Bronchial epithelial cell (primary cell): ENCODE data around the gene NPC1L1. TPM values are rescaled to one million over a fixed set of nuclear protein-coding genes. Genes with fewer than 3 reads are reported as not detected.

Experiments
- DNase-seq: peaks from one replicate; pipeline ENCODE4 v3.0.0-alpha.2; 2010; ENCODE audit warnings: low read depth
- FAIRE-seq: peaks from 2 replicates; lab custom pipeline; 2011; peaks lifted over from hg19 to GRCh38; lab: Jason Lieb, UNC
- H3K27me3 ChIP-seq: 2 replicates; pipeline ENCODE4 v1.5.1; 2011; ENCODE audit warnings: low read length; ENCODE audit not compliant: control insufficient read depth, insufficient read depth
- H3K36me3 ChIP-seq: 2 replicates; pipeline ENCODE4 v1.5.1; 2011; ENCODE audit warnings: low read length; ENCODE audit not compliant: control insufficient read depth, insufficient read depth
- H3K4me3 ChIP-seq: 2 replicates; pipeline ENCODE4 v1.5.1; 2011; ENCODE audit warnings: mild to moderate bottlenecking, low read depth, low read length, control low read depth
- total RNA-seq: library from RNA; depleted of rRNA; stranded (reverse); fragments of >200 nt; gene quantifications from 2 replicates; pipeline ENCODE4 v1.2.1, GENCODE V29; 2014
- TF ChIP-seq, protein P1 (sequence below): IDR thresholded peaks from 2 replicates; pipeline ENCODE4 v1.5.1; 2011; ENCODE audit warnings: mild to moderate bottlenecking, moderate library complexity, low read length, control low read depth, inconsistent platforms; ENCODE audit not compliant: insufficient read depth, severe bottlenecking

NPC1L1 gene
- total RNA-seq, 1 donor from 2014 or later, result under 0.01 TPM

DNA sequence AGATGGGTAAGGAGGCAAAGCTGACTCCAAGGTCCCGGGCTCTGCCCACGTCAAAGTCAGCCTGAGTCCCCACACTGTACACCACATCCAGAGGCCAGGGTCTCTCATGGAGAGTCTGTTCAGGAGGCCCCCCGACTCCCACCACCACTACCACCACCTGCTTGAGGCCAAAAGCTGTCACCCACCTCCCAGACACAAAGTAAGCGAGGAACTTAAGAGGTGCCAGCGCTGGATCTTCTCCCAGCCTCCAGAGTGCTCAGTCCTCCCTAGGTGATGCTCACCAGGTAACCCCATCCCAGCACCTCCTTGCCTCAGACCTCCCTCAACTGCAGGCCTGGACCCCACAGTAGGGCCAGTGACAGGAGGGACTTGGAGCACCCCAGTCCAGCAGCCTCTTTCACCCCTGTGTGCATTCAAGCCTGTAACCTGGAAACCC is 520 bp downstream of the NPC1L1 start:
- FAIRE-seq (no peak), DNase-seq (no peak)
- Histone ChIP-seq H3K27me3 (no peaks in the 10 kb centered on the region), H3K4me3 (no peak overlapping the region), H3K36me3 (no peaks in the 10 kb centered on the region)
- TF ChIP-seq, protein P1, sequence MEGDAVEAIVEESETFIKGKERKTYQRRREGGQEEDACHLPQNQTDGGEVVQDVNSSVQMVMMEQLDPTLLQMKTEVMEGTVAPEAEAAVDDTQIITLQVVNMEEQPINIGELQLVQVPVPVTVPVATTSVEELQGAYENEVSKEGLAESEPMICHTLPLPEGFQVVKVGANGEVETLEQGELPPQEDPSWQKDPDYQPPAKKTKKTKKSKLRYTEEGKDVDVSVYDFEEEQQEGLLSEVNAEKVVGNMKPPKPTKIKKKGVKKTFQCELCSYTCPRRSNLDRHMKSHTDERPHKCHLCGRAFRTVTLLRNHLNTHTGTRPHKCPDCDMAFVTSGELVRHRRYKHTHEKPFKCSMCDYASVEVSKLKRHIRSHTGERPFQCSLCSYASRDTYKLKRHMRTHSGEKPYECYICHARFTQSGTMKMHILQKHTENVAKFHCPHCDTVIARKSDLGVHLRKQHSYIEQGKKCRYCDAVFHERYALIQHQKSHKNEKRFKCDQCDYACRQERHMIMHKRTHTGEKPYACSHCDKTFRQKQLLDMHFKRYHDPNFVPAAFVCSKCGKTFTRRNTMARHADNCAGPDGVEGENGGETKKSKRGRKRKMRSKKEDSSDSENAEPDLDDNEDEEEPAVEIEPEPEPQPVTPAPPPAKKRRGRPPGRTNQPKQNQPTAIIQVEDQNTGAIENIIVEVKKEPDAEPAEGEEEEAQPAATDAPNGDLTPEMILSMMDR, result no peak

DNA sequence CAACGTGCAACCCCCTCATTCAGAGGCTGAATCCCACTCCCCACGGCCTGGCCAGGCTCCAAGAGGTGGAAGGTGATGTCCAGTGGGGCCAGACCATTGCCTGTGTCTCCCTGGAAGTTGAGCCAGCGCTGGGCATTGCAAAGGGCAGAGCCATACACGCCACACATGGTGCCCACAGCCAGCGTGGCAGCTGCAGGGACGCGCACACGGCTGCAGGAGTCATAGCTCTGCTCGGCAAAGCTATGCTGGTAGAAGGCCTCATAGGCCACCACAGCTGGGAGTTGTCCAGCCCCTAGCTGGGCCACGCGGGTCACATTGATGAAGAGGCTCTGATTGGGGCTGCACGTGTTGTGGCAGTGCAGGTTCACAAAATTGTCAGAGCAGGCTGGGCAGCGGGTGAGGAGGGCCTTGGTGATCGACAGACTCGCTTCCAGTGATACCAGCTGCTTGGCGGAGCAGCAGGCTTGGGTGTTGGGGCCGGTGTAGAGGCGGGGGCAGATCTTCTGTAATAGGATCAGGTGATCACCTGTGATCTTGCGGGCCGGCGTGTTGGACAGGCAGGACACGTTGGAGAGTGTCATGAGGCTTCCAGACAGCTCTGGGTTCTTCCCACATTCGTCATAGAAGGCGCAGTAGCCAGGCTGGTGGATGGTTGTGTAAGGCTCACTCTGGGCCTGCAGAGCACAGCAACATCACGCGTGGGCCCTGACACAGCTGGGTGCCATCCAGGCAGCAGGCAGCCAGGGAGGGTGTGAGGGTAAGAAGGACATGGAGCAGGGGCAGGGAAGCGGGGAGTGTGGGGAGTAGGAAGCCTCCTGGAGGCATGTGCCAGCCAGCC is 1.2 kb downstream of the NPC1L1 start:
- FAIRE-seq (no peak), DNase-seq (no peak)
- no peaks in the 10 kb centered on the region for H3K36me3 ChIP-seq
- no peaks in the 10 kb centered on the region for H3K27me3 ChIP-seq
- H3K4me3 ChIP-seq, result no peak overlapping the region
- TF ChIP-seq, protein P1, result no peak

DNA sequence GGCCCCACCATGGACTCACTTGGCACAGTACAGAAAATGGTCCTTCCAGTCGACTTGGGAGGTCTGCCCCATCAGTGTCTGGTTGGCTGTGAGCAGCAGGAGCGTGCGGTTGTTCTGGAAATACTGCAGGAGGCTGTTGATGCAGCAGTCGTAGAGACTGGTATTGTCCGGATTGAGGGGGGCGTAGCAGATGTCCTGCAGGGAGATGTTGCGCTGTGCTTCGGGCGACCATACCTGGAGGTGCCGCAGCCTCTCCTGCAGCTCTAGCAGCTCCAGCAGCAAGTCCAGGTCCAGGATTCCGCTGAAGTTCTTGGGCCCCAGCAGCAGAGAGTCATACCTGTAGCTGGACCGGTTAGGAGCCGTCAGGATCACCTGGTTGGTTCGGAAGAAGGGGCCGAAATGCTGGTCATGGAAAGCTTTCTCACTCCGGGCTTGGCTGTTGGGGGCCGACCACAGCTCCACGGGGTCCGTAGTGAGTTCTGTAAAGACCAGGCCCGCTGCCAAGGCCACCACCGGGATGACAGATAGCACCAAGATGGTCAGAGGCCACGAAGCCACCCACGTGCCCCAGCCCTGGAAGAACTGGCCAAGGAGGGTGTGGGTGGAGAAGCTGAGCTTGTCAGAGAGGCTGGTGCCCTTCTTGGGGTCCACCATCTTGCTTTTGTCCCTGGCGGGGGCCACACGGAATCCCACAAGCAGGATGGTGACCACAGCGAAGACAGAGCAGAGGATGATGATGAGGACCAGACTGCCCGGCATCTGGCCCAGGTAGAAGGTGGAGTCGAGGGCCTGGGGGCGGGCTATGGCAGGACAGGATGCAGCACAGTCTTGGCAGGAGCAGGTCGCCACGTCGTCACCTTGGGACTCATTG is 2.1 kb downstream of the NPC1L1 start:
- no peaks in the 10 kb centered on the region for H3K36me3 ChIP-seq
- FAIRE-seq (no peak), DNase-seq (no peak)
- no peak overlapping the region for H3K4me3 ChIP-seq
- TF ChIP-seq, protein P1, result no peak
- H3K27me3 ChIP-seq, result no peaks in the 10 kb centered on the region

DNA sequence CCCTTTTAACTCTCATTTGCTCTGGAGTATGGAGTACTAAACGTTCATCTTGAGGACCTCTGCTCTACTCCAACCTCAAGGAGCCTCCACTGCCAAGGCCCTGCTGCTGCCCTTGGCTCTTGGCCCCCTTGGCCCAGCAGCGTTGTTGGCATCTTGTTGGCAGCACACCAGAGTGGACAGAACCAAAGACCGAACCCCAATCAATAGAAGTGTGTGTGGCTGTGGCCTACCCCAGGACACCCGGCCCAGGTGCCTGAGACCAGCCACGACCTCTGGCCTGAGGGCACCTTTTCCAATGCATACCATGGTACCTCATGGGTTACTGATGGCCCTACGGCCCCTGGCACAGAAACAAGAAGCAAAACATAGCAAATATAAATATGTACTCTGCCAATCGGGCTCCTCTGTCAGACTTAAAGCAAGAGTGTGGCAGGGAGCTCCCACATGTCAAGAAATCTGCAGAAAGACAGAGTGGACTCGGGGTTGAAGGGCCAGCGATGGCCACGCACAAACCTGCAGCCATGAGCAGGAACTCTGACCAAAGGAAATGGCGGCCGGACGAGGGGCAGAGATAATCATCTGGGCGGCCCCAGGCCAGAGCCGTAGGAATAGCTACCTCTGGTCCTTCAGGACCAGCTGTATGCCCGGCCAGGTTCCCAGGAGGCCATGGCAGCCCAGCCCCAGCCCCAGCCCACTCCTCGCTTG is 2.9 kb downstream of the NPC1L1 start:
- H3K4me3 ChIP-seq, result no peak overlapping the region
- TF ChIP-seq, protein P1, result no peak
- FAIRE-seq (no peak), DNase-seq (no peak)
- H3K27me3 ChIP-seq, result no peaks in the 10 kb centered on the region
- H3K36me3 ChIP-seq, result no peaks in the 10 kb centered on the region

DNA sequence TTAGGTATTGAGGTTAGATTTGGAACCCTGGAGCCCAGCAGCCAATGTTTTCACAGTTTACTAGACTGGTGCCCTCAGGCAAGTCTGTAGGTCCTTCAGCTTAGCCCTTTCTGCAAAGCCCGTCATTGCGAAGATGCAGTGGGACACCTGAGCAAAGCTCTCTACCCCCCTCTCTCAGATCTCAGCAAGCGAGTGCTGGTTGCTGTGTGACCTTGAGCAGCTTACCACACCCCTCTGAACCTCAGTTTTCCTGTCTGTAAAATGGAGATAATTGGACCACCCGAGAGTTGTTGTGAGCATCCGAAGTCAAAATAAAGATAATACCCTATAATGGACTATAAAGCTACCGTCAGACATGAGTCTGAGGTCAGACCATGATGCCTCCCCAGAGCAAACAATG is 3.7 kb downstream of the NPC1L1 start:
- TF ChIP-seq, protein P1, result no peak
- FAIRE-seq, result no peak
- no peaks in the 10 kb centered on the region for H3K27me3 ChIP-seq
- no peak for DNase-seq
- no peak overlapping the region for H3K4me3 ChIP-seq
- no peaks in the 10 kb centered on the region for H3K36me3 ChIP-seq
